ENCODE results near the gene NAV2.

Gene NAV2

DNA sequence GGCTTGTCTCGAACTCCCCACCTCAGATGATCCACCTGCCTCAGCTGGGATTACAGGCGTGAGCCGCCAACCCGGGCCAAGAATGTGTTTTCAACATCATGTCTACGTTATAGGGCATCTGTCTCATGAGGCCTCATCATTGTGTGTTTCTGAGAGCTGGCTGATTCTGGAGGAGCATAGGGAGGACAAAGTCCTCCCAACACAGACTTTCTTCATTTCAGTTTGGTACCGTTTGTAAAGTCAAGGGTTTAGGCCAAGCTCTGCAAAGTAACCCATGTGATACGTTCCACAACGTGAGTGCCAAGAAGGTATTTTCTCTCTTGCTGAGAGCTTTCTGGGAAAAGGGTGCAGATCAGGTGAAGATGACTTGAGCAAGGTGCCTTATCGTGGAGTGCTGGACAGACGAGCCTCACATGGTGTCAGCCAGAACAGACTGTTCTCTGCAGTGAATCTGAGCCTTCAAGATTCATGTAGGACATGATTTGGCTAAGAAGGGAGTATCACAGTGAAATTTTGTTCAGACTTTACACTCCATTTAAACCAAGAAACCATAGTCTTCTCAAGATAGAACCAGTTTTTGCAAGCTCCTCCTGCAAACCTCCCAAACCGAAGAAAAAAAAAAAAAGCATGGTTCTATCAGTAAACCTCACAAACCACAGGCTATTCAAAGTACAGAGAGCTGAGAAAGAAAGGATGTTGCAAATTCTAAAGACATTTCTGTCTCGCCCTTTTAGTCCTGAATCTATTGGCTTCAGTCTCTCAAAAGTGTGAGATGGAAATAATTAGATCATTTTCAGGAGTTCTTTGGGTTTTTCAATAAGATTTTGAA is 376.0 kb downstream of the NAV2 start:
- DNase-seq (ENCODE audit: low read depth), result no peak

DNA sequence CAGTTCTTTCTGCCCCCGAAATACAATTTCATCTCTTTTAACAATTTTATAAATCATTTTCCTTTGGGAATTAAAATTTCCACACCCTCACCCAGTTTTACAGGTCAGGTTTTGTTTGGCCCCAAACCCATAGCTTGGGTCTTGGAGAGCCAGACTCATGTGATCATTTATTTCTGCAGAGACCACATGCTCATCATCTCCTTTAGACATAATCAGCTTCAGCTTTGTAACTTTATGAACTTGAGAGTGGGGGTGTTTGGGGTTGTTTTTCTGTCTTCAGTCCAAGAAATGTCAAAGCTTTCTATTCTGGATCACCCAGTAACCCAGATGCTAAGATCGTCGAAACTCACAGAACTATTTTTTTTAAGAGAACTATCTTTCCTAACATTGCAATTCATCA is 376.7 kb downstream of the NAV2 start:
- DNase-seq (ENCODE audit: low read depth), result no peak

DNA sequence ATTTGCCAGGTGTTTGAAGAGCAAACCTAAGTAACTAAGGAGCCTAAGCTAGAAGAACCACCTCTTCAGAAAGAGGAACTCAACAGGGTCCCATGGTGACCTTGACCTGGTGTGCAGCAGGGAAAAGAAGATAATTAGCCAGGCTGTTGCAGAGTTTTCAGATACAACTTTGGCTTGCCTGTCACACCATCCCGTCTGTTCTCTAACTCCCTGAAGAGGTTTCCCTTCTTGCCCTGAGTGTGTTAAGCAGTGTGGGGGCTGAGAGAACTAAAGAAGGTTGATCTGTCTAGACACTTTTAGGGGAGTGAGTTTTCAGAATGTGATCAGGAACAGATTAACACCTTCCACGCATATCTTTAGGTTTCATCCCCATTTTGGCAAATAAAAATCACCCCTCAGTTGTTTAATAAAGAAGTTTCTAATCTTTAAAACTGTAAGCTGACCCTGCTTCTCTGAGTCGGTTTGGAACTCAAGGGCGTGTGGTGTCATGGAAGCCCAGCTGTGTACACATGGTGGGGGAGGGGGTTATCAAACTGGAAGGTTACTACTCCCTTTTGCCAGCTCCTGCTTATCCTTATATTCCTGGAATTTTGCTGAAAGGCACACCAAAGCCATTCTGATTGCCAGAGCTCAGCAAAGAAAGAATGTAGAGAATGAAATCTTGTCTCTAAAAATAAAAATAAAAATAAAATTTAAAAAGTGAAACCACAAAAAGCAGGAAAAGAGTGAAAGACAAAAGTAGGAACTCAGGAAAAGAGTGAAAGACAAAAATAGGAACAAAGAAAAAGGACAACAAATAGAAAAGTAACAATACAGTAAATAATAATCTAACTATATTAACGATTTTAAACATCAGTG is 377.4 kb downstream of the NAV2 start:
- no peak for DNase-seq (ENCODE audit: low read depth)

DNA sequence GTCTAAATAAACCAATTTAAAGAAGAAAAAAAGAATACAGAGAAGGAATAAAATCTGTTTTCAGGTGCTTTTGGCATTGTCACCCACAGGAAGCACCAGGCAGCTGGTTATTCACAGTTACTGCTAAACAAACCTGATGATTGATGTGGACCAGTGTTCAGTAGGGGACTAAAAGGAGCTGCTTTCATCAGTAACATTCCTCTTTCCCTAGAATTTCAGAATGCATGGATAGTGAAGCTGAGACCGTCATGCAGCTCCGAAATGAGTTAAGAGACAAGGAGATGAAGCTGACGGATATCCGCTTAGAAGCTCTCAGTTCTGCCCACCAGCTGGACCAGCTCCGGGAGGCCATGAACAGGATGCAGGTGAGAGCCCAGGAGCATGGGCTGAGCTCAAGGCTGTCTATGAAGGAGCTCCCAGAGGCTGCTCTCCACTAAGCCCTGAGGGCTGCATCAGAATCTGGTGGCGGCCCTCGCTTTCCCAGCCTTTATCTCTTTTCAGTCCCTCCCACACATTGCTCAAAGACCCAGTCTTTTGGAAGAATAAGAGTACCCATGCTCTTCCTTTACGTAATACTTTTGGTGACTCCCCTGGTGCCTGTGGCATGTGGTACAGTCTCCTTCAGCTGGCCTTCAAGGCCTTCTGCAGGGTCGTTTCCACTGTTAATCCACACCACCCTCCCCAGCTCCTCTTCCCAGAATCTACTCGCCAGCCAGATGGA is 378.2 kb downstream of the NAV2 start:
- DNase-seq (ENCODE audit: low read depth), result no peak

DNA sequence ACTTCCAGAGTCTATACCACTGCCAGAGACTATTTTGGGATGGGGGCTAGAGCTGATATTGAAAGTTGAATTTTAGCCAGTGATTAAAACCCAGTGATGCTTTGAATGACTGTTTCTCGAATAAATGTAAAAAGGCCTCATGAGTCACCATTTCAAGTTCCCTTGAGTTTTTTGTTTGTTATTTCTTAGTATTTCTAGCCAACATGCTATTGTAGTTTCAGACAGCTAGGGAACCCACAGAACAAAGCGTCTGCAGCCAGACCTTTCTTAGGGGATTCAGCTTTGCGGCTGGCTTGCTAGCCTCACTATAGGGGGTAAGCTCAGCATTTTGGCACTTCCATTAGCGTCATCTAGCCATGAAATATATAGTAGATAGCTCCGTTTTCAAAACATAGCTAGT is 381.1 kb downstream of the NAV2 start:
- no peak for DNase-seq (ENCODE audit: low read depth)

DNA sequence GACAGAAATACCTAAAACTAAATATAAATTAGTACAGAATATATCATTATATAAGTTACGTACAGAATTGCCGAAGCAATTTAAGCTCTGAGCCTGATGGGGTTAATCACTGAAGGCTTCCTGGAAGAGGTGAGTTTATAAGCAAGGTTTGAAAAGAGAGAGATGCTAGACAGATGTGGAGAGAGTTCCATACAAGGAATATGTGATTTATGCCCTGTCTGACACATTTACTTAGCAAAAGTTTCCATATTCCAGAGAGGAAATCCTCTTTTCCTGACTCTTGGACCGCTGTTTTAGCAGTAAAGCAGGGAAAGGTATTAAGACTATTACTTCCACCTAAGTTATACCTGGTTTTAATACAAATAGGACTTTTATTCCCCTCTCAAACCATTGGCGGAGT is 382.6 kb downstream of the NAV2 start:
- no peak for DNase-seq (ENCODE audit: low read depth)

DNA sequence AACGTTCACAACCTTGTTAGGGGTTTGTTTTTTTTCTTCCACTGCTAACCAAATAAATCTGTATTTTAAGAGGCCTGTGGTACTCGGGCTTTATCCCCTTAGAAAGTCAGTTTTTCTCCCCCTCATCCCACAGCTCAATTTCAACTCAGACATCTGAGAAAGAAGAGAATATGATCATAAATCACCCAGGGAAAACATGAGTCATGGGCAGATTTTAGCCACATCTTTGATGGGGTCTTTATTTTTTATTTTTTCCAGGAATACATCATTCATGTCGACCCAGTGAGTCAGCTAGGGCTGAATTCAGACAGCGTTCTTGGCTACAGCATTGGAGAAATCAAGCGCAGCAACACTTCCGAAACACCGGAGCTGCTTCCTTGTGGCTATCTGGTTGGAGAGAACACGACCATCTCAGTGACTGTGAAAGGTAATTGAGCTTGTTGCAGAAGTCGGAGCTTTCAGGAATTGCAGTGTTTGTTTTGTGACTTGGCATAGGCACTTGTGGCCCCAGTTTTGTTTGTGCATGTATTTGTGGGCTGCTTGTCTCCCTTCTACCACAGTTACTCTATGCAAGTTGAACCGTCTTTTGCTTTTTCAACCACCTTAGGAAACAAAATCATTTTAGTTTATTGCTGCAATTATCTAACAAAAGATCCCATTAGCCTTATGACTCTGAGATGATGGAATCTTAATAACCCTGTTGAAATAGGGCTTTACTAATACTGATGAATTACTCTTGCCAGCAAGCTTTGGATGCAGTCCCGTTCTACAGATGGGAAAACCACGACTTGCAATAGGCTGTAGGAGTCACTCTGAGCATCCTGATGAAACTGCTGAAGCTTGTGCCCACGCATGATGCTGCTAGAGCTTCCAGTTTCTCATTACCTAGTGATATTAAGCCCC is 384.9 kb downstream of the NAV2 start:
- no peak for DNase-seq (ENCODE audit: low read depth)

DNA sequence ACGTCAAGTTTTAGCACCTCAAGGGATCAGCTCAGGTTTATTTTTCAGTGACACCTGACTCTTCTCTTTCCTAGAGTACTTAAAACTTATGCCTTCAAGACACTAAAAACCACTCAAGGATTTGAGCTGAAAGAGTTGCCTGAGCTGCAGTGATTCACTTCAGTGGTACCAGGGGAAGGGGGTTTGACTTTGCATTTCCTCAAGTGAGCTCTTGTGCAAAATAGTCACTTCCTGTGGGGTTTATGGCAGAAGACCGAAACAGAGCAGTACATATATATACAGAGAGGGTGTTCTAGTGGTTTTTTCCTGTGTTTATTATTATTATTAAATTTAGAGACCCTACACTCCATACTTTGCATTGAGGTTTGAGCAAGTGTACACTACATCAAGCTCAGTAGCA is 386.9 kb downstream of the NAV2 start:
- no peak for DNase-seq (ENCODE audit: low read depth)

DNA sequence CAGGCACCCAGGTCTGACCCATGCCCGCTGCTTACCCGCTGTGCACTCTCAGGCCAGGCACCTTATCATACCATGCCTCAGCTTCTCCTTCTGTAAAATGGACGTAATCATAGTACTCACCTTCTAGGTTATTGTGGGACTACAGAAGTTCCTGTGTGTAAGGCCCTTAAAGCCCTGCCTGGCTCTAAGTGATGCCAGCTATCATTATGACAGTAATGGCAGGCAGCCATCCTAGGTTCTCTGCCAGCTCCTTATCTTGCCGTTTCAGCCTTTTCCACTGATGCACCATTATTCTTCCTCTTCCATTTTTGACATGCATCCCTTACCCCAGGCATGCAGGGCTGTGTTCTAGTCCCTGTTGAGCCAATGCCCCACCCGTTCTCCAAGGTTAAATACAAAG is 389.8 kb downstream of the NAV2 start:
- no peak for DNase-seq (ENCODE audit: low read depth)

DNA sequence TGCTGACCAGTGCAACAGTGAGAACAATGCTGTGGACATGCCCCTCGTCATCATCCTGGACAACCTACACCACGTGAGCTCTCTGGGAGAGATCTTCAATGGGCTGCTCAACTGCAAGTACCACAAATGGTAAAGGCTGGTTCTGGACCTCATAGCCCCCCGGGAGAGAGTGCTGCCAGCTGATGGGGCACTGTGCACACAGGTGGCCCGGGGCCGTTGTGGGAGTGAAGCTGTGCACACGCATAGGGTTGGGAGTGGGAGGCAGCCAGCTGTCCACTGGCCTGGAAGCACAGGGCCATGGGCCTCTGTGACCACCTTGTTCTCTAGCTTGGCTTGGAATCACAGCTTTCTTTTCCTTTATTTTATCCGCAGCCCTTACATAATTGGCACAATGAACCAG is 390.6 kb downstream of the NAV2 start:
- no peak for DNase-seq (ENCODE audit: low read depth)

DNA sequence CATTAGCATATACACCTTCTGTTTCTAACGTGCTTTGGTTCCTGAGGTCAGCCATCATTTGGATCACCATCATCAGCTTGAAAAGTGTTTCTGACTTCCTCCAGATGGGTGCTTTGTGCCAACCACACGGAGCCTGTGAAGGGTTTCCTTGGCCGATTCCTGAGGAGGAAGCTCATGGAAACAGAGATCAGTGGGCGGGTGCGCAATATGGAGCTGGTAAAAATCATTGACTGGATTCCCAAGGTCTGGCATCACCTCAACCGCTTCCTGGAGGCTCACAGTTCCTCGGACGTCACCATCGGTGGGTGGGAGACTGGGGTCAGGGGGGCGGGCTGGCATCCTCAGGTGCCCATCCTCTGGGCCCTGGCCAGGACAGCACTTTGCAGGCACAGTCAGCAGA is 392.8 kb downstream of the NAV2 start:
- DNase-seq (ENCODE audit: low read depth), result no peak

DNA sequence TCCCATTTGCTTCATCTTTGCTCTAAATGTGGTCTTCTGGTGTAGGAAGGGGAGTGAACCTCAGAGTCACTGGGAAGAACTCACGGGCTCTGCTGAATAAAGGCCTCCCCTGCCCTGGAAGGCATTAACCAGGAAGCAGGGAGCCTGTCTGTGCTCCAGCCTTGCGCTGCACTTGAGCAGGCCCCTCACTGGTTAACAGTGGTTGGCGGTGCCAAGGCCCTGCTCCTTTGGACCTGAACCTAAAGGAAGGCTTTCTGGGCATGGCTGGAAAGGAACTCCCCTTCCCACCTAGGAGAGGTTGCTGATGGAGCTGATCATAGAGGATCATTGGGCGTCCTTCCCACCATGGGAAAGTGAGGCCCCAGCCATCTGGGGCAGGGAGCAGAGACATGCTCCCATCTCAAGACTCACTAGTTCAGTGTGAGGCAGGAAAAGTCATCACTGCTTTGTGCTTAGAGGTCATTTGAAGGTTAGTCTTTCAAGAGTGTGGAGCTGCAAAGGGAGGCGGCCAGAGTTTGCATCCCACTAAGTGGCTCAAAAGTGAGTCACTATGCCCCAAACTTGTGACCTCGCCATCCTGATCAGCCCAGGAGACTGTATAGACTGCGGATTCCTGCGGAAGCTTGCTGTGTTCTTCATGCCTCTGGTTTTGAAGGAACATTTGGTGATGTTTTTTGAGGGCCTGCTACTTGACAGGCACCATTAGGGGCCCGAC is 397.3 kb downstream of the NAV2 start:
- DNase-seq (ENCODE audit: low read depth), result no peak

DNA sequence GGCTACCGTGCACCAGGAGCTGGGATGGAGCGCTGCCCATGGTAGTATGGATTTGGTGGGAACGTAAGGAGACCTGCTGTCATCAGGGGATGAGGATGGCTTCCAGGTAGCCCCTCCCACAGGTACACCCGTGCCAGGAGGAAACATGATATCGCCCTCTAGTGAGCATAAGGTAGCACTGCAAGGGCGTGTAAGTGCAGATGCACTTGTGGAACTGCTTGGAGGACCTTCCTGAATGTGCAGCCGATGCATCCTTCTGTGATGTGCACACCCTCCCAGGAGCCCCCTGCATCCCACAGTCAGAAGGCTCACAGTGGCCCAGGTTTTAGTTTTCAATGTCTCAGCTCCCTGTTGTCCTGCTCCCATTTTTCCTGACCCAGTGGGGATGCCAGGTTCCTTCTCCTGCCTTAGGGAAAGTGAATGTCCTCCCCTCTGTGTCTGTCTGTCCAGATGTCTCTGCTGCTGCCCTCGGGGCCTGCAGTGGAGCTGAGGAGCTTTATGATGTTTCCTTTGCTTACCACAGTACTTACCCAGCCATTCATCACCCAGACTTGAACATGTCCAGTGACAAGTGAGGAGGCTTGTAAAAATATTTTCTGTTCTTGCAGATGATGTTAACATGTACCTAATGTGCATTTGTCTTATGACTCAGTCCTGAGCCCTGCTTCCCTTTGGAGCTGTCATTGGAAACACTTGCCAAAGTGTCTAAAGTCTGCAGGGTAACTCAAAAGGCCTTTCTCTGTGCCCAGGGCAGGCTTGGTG is 398.5 kb downstream of the NAV2 start:
- peak; percentile 31 for DNase-seq (ENCODE audit: low read depth)

DNA sequence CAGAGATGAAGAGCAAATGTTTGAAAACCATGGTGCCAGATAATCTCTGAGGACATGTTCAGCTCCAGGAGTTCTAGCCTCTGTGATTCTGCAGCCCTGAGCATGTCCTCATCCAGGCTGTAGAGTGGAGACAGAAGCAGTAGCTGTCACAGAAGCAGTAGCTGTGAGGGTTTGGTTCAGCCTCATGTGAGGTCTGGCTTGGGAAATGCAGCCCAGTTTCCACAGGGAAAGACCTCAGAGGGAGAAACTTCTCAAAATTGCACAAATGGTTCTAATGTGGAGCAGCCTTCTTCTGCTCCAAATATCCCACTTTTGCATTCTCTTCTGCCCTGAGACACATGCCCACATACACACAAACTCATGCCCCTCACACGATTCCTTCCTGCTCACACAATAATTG is 399.2 kb downstream of the NAV2 start:
- DNase-seq (ENCODE audit: low read depth), result no peak

DNA sequence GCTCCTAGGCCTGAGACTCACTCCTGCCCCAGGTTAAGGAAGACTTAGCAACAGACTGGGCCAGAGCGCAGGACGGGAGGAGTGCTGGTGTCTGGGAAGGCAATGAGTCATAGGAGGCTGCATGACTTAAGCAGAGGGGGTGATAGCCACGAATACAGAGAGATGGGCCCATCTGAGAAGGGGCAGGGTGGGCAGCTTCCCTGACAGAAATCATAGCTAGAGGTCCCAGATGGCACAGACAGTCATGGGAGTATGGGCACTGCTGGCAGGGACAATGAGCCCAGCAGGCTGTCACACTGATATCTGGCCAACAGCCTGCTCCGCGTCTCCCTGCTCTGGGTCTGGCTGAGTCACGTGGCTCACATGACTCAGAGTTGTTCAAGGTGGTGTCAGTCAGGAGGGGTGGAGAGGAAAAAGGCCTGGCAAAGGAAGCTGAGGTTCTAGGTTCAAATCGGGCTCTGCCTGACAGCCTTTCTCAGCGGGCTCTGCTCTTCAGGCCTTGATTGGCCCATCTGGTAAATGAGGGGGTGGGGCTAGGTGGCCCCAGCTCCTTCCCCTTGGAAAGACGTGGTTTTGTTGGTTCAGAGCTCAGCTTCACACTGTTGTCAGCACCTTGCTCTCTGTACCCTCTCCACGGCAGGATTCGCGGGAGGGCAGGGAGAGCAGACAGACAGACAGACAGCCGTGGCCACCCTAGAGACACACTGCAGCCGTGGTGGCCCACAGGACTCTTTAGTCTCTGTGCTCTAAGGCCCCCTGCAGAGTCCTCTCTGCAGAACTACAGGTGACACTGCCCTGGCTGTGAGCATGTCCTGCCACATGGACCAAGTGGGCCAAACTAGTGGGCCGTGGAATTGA is 399.9 kb downstream of the NAV2 start:
- DNase-seq (ENCODE audit: low read depth), result no peak

DNA sequence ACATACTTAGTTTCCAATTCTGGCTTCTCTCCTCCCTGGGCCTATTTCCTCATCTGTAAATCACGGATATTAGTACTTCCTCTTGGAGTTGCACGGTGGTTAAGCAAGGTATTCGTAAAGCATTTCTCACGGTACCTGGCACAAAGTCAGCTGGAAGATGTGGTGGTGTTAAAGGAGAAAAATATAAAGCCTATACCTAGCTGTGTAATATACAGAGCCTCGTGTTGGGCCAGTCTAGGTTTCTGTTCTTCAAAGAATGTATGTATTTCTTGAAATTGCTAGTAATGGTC is 400.5 kb downstream of the NAV2 start:
- DNase-seq (ENCODE audit: low read depth), result no peak

DNA sequence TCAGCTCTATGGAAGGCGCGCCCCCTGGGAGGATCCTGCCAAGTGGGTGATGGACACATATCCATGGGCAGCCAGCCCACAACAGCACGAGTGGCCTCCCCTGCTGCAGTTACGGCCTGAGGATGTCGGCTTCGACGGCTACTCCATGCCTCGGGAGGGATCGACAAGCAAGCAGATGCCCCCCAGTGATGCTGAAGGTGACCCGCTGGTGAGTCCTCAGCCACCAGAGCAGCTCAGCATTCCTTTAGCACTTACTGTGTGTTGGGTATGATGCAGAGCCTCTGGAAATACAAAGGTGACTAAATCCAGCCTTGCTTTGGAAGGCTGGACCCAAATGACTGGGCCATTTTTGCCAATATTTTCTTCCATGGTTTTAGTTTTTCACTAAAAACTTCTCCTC is 402.0 kb downstream of the NAV2 start:
- DNase-seq (ENCODE audit: low read depth), result no peak

DNA sequence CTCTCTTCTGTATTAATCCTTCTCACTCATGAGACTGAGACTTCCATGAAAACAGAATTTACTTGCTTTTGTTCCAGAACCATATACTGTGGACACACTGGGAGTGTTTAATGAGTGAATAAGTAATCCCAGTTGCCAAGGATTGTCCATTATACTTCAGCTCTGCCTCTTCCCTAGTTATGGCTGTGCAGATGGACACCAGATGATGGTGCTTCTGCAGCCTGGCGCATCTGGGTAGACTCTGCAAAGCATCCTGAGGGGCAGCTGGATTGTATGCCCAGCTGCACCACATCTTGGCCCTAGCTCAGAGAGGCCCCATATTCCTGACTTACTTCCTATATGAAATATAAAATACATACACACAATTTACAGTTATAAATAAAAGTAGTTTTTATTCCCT is 404.2 kb downstream of the NAV2 start:
- DNase-seq (ENCODE audit: low read depth), result no peak

DNA sequence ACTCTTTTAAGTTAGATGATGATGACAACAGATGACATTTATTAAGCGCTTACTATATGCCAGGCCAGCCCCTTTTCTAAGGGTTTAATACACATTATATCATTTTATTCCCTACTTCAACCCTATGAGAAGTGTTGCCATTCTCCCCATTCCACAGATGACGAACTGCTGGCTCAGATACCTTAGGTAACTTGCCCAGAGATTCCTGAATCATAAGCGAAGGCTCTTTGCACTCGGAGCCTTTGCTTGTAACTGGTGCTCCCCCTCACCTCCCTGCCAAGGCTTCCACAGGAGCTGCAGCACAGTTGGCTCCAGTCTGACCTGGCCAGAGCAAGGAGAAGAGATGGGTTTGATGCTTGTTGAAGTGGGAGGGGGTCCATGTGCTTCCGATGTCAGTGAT is 404.7 kb downstream of the NAV2 start:
- no peak for DNase-seq (ENCODE audit: low read depth)

DNA sequence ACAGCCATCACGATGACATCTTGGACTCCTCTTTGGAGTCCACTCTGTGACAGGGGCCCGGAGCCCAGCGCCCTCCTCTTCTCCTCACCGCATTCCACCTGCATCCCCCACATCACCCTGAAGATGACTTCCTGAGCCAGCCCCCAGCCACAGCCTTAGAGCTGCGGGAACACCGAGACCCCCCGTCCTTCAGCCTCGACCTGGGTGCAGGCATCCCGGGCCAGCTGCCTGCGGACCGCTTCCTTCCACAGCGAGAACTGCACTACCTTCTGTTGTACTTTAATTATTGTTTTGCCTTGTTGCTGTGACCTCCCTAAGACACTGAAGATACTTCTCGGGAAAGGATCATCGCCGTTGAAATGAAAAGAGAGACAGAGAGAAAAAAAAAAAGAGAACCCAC is 405.6 kb downstream of the NAV2 start:
- no peak for DNase-seq (ENCODE audit: low read depth)

Data from CMK (cell line).